HG02610 (cell line): Measurements from ENCODE around the gene OLFML1.

Experiments used
- ATAC-seq: cut with Tn5 transposase; IDR thresholded peaks from one replicate; pipeline ENCODE4 v1.9.1; 2021; ENCODE audit warnings: mild to moderate bottlenecking, moderate library complexity; ENCODE audit not compliant: unreplicated experiment

The OLFML1 gene

GRCh38 chr11:7559398-7560283 is 74.3 kb downstream of the OLFML1 start:
- ATAC-seq, result peak; percentile 66
